H9 (cell line): Measurements from ENCODE around the gene HOXC6. TPM values are rescaled to one million over a fixed set of nuclear protein-coding genes. Genes with fewer than 3 reads are reported as not detected.

Experiments
- DNase-seq: peaks from one replicate; pipeline ENCODE4 v3.0.0-alpha.2; 2017
- H2AFZ ChIP-seq: one replicate; pipeline ENCODE4 v1.6.1; 2013; ENCODE audit warnings: mild to moderate bottlenecking, low read length, control low read depth, moderate library complexity
- H2AK5ac ChIP-seq: 2 replicates; pipeline ENCODE4 v1.6.1; 2013; ENCODE audit warnings: low read length, control low read depth, mixed read lengths; ENCODE audit not compliant: insufficient read length
- H2BK120ac ChIP-seq: one replicate; pipeline ENCODE4 v1.6.1; 2013; ENCODE audit warnings: low read depth, mild to moderate bottlenecking, low read length, control low read depth, inconsistent platforms; ENCODE audit not compliant: poor library complexity, severe bottlenecking
- H2BK12ac ChIP-seq: 2 replicates; pipeline ENCODE4 v1.6.1; 2013; ENCODE audit warnings: low read length, control low read depth, mixed read lengths, low read depth; ENCODE audit not compliant: insufficient read length
- H2BK15ac ChIP-seq: 2 replicates; pipeline ENCODE4 v1.6.1; 2013; ENCODE audit warnings: low read depth, low read length, control low read depth
- H2BK20ac ChIP-seq: one replicate; pipeline ENCODE4 v1.6.1; 2013; ENCODE audit warnings: low read depth, mild to moderate bottlenecking, low read length, control low read depth, inconsistent platforms; ENCODE audit not compliant: poor library complexity, severe bottlenecking
- H2BK5ac ChIP-seq: 2 replicates; pipeline ENCODE4 v1.6.1; 2013; ENCODE audit warnings: low read length, control low read depth, mixed read lengths; ENCODE audit not compliant: insufficient read length
- H3K14ac ChIP-seq: 2 replicates; pipeline ENCODE4 v1.6.1; 2013; ENCODE audit warnings: low read length, control low read depth; ENCODE audit not compliant: insufficient read depth
- H3K18ac ChIP-seq: 2 replicates; pipeline ENCODE4 v1.6.1; 2013; ENCODE audit warnings: low read depth, mild to moderate bottlenecking, mixed read lengths, low read length, control low read depth; ENCODE audit not compliant: insufficient read length
- H3K23ac ChIP-seq: 2 replicates; pipeline ENCODE4 v1.6.1; 2013; ENCODE audit warnings: low read length, control low read depth, mixed read lengths, low read depth; ENCODE audit not compliant: insufficient read length
- H3K23me2 ChIP-seq: 2 replicates; pipeline ENCODE4 v1.6.1; 2013; ENCODE audit warnings: low read depth, mild to moderate bottlenecking, mixed read lengths, low read length, control low read depth; ENCODE audit not compliant: insufficient read length, poor library complexity, severe bottlenecking
- H3K27ac ChIP-seq: 2 replicates; pipeline ENCODE4 v1.5.1; 2013; ENCODE audit warnings: low read length, control low read depth, mixed read lengths, low read depth; ENCODE audit not compliant: insufficient read length
- H3K27me3 ChIP-seq: 2 replicates; pipeline ENCODE4 v1.6.1; 2013; ENCODE audit warnings: low read length, control low read depth, inconsistent platforms; ENCODE audit not compliant: insufficient read depth
- H3K4ac ChIP-seq: 2 replicates; pipeline ENCODE4 v1.6.1; 2013; ENCODE audit warnings: low read depth, mild to moderate bottlenecking, control low read depth, inconsistent platforms, low read length, moderate library complexity
- H3K4me1 ChIP-seq: 2 replicates; pipeline ENCODE4 v1.6.1; 2013; ENCODE audit warnings: low read length, control low read depth, inconsistent platforms; ENCODE audit not compliant: insufficient read depth
- H3K4me2 ChIP-seq: 2 replicates; pipeline ENCODE4 v1.6.1; 2013; ENCODE audit warnings: low read length, control low read depth, mixed read lengths; ENCODE audit not compliant: insufficient read length, insufficient read depth
- H3K56ac ChIP-seq: 2 replicates; pipeline ENCODE4 v1.6.1; 2013; ENCODE audit warnings: low read depth, mild to moderate bottlenecking, mixed read lengths, low read length, control low read depth; ENCODE audit not compliant: insufficient read length
- H3K79me1 ChIP-seq: 2 replicates; pipeline ENCODE4 v1.6.1; 2013; ENCODE audit warnings: low read depth, mild to moderate bottlenecking, moderate library complexity, low read length, control low read depth, inconsistent platforms; ENCODE audit not compliant: insufficient read depth, poor library complexity, severe bottlenecking
- H3K79me2 ChIP-seq: 2 replicates; pipeline ENCODE4 v1.6.1; 2013; ENCODE audit warnings: low read length, control low read depth, inconsistent platforms; ENCODE audit not compliant: insufficient read depth
- H3K9ac ChIP-seq: 2 replicates; pipeline ENCODE4 v1.6.1; 2013; ENCODE audit warnings: low read length, control low read depth, mixed read lengths; ENCODE audit not compliant: insufficient read length; ENCODE audit errors: extremely low read depth
- H3K9me3 ChIP-seq: one replicate; pipeline ENCODE4 v1.6.1; 2013; ENCODE audit warnings: low read depth, low read length, inconsistent platforms; ENCODE audit not compliant: control insufficient read depth
- H3T11ph ChIP-seq: one replicate; pipeline ENCODE4 v1.6.1; 2013; ENCODE audit warnings: mild to moderate bottlenecking, low read length, control low read depth, inconsistent platforms
- H4K20me1 ChIP-seq: one replicate; pipeline ENCODE4 v1.6.1; 2013; ENCODE audit not compliant: control insufficient read depth, insufficient read length, insufficient read depth
- H4K5ac ChIP-seq: 2 replicates; pipeline ENCODE4 v1.6.1; 2013; ENCODE audit warnings: low read depth, mild to moderate bottlenecking, mixed read lengths, low read length, control low read depth; ENCODE audit not compliant: insufficient read length
- H4K8ac ChIP-seq: replicated peaks from 2 replicates; pipeline ENCODE4 v1.6.1; 2013; ENCODE audit warnings: low read length, control low read depth, mixed read lengths, low read depth; ENCODE audit not compliant: insufficient read length
- H4K91ac ChIP-seq: 2 replicates; pipeline ENCODE4 v1.6.1; 2013; ENCODE audit warnings: low read depth, mild to moderate bottlenecking, moderate library complexity, mixed read lengths, low read length, control low read depth; ENCODE audit not compliant: insufficient read length
- H3K27ac Mint-ChIP-seq, 3 experiments: 2 replicates in 2 of 3; 3 replicates in 1 of 3; pipeline ENCODE4 v1.8.0; 2020 to 2021; ENCODE audit warnings: mixed read lengths in 3 of 3, mild to moderate bottlenecking in 1 of 3, moderate library complexity in 1 of 3
- H3K27me3 Mint-ChIP-seq: 2 replicates; pipeline ENCODE4 v1.8.0; 2021; ENCODE audit warnings: low read depth, mild to moderate bottlenecking, moderate library complexity, mixed read lengths
- H3K36me3 Mint-ChIP-seq, 3 experiments: 2 replicates in 2 of 3; 3 replicates in 1 of 3; pipeline ENCODE4 v1.8.0; 2020 to 2021; ENCODE audit warnings: low read depth in 3 of 3, mixed read lengths in 3 of 3; ENCODE audit not compliant: insufficient read depth in 1 of 3
- H3K4me1 Mint-ChIP-seq, 2 experiments: 2 replicates each; pipeline ENCODE4 v1.8.0; 2020; ENCODE audit warnings: mixed read lengths in 2 of 2
- H3K4me3 Mint-ChIP-seq, 2 experiments: 2 replicates in 1 of 2; 3 replicates in 1 of 2; pipeline ENCODE4 v1.8.0; 2020 to 2021; ENCODE audit warnings: mild to moderate bottlenecking in 2 of 2, mixed read lengths in 2 of 2, moderate library complexity in 1 of 2
- H3K9me3 Mint-ChIP-seq, 2 experiments: 2 replicates in 1 of 2; 3 replicates in 1 of 2; pipeline ENCODE4 v1.8.0; 2020; ENCODE audit warnings: mild to moderate bottlenecking in 2 of 2, mixed read lengths in 2 of 2, moderate library complexity in 1 of 2
- CTCF ChIP-seq: fragments of 200-600 bp; sonication (generic); conservative IDR thresholded peaks from 3 replicates; pipeline ENCODE4 v1.8.0; 2021; ENCODE audit warnings: antibody characterized with exemption, mild to moderate bottlenecking
- WGBS: extraction: QIAGEN DNeasy Blood & Tissue Kit; methylation state at CpG from one replicate; pipeline ENCODE4 v1.1.7; 2013; ENCODE audit warnings: missing lambda C conversion rate, low lambda C conversion rate, mixed read lengths; ENCODE audit not compliant: insufficient read length; ENCODE audit errors: extremely low coverage; 5-methylcytosine and 5-hydroxymethylcytosine counted together
- total RNA-seq: library from RNA; stranded (reverse); gene quantifications from 2 replicates; pipeline ENCODE4 v1.2.1, GENCODE V29; 2021

HOXC6 gene
- total RNA-seq, 1 experiment from 2014 or later, result not detected

DNA sequence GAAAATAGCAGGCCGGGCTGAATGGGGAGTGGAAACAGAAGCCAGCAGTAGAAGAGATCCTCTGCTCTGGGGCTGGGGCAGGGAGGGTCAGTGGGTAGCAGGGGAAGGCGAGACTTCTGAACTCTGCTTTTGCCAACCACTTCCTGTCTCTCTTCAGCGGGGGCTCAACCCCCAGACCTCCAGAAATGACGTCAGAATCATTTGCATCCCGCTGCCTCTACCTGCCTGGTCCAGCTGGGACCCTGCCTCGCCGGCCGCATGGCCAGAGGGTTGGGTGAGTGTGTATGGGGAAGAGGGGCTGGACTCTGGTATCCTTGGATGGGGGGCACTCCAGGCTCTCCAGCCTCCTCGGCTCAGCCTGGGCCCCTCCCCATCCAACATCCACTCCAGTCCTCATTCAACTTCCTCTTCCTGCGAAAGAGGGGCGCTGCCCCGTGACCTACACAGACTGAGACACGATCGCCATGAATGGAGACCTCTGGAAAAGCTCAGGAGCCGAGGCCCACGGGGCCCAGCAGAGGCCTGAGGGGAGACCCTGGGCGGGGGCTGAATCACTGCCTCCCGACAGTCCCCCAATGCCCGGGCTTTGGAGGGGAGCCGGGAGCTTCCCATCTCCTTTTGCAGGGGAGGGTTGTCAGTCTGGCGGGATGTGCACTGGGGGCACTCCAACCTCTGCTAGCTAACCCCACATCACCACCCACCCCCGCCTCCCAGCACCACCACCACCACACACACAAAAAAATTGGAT, 24.9 kb downstream of the HOXC6 start:
- Histone ChIP-seq H4K91ac (no peak overlapping the region), H2AK5ac (no peak overlapping the region), H3K79me1 (no peaks in the 10 kb centered on the region), H3K23ac (no peak overlapping the region), H3K9me3 (no peaks in the 10 kb centered on the region), H2BK120ac (no peak overlapping the region), H3K9ac (no peak overlapping the region), H3K56ac (no peak overlapping the region), H3K4me2 (peak overlapping the region; percentile 28), H3K27me3 (peaks cover 95% of the 10 kb centered on the region), H3K79me2 (no peaks in the 10 kb centered on the region), H3K4me1 (no peaks in the 10 kb centered on the region), H3K18ac (no peak overlapping the region), H3K4ac (no peak overlapping the region), H2AFZ (no peak overlapping the region), H3T11ph (no peak overlapping the region), H2BK20ac (no peak overlapping the region), H4K8ac (no peak overlapping the region), H3K23me2 (peaks cover 4% of the 10 kb centered on the region), H4K20me1 (no peaks in the 10 kb centered on the region), H3K27ac (no peak overlapping the region), H2BK12ac (no peak overlapping the region), H3K14ac (no peak overlapping the region), H2BK5ac (no peak overlapping the region), H2BK15ac (no peak overlapping the region), H4K5ac (no peak overlapping the region)
- DNase-seq, result peak; percentile 67
- H3K9me3 Mint-ChIP-seq, result peaks cover 2 to 18% of the 10 kb centered on the region in 2 experiments; a peak in 3 of 5 replicates
- H3K27me3 Mint-ChIP-seq, result peaks cover 100% of the 10 kb centered on the region
- peak overlapping the region; percentile 25 to 75 for H3K4me3 Mint-ChIP-seq
- no peak for TF ChIP-seq CTCF
- H3K27ac Mint-ChIP-seq, result no peak overlapping the region
- H3K36me3 Mint-ChIP-seq, result no peaks in the 10 kb centered on the region
- WGBS, result no CpG with 5 or more reads among the region's 22 CpGs
- H3K4me1 Mint-ChIP-seq, result peaks cover 9 to 65% of the 10 kb centered on the region in 2 experiments
